Adrenal gland (tissue), 12 donors: Measurements from ENCODE around the gene FBLN5. TPM values are rescaled to one million over a fixed set of nuclear protein-coding genes. Genes with fewer than 3 reads are reported as not detected.

Experiments used
- DNase-seq, 7 donors: peaks; one replicate each; pipeline ENCODE4 v3.0.0-alpha.2; 2019 to 2020
- H3K27ac ChIP-seq, 5 donors: fragments of 200-600 bp; sonication (generic) in 4 of 5; 1 replicate in 3 of 5; 2 replicates in 2 of 5; pipeline versions ENCODE4 v1.5.1 to v1.8.0; 2016 to 2020; ENCODE audit warnings: mild to moderate bottlenecking in 1 of 5
- H3K27me3 ChIP-seq: fragments of 200-600 bp; 2 replicates; pipeline ENCODE4 v1.8.0; 2021
- H3K36me3 ChIP-seq, 2 donors: fragments of 200-600 bp; replicated peaks in 1 of 2; 1 replicate in 1 of 2; 2 replicates in 1 of 2; pipeline versions ENCODE4 v1.5.1 to v1.8.0; 2018 to 2022
- H3K4me1 ChIP-seq, 2 donors: fragments of 200-600 bp; replicated peaks in 1 of 2; 1 replicate in 1 of 2; 2 replicates in 1 of 2; pipeline versions ENCODE4 v1.5.1 to v1.8.0; 2018 to 2021
- H3K4me3 ChIP-seq, 4 donors: fragments of 200-600 bp; sonication (generic) in 3 of 4; one replicate each; pipeline ENCODE4 v1.5.1; 2016 to 2018
- H3K9me3 ChIP-seq, 3 donors: fragments of 200-600 bp; sonication (generic) in 1 of 3; replicated peaks in 1 of 3; 1 replicate in 2 of 3; 2 replicates in 1 of 3; pipeline versions ENCODE4 v1.5.1 to v1.8.0; 2016 to 2021
- CTCF ChIP-seq, 6 experiments: fragments of 450-650 bp in 4 of 6; fragments of 200-600 bp in 2 of 6; sonication (generic) in 1 of 6; IDR thresholded peaks; 1 replicate in 5 of 6; 2 replicates in 1 of 6; pipeline versions ENCODE4 v1.5.1 to v1.8.0; 2016 to 2021; ENCODE audit warnings: antibody characterized with exemption in 6 of 6, mild to moderate bottlenecking in 2 of 6, moderate library complexity in 1 of 6
- POLR2A ChIP-seq, 2 donors: fragments of 450-650 bp; IDR thresholded peaks; one replicate each; pipeline ENCODE4 v1.6.1; 2017; ENCODE audit warnings: antibody characterized with exemption in 2 of 2, mild to moderate bottlenecking in 2 of 2, moderate library complexity in 1 of 2
- WGBS, 4 donors: extraction: QIAGEN DNeasy Blood & Tissue Kit in 2 of 4; methylation state at CpG; one replicate each; pipeline versions ENCODE4 v1.1.5 to v1.1.7; 2013 to 2017; 5-methylcytosine and 5-hydroxymethylcytosine counted together
- intact Hi-C, 2 donors: fragments of 100-400 bp; cut with DNase I; formaldehyde crosslinking; loops; one replicate each; pipeline versions ENCODE4 v1.14.1 to v1.15.0; 2022 to 2023
- polyA plus RNA-seq, 3 donors: library from polyadenylated mRNA; stranded (reverse); fragments of 200-250 nt in 2 of 3; fragments of 350-450 nt in 1 of 3; fragmentation: Illumina TruSeq in 1 of 3; extraction: RNeasy Lipid Tissue Mini Kit (QIAGEN cat#74804) in 1 of 3; gene quantifications; one replicate each; pipeline ENCODE4 v1.2.3, GENCODE V29; 2013 to 2014
- total RNA-seq, 9 donors: library from RNA; depleted of rRNA in 4 of 9; stranded (reverse); fragments of >200 nt in 4 of 9; fragments of 120-200 nt in 1 of 9; fragmentation: NEBNext Ultra II Directional in 1 of 9; extraction: Animal tissue kit (Norgen Biotek cat#: 25700) in 1 of 9; gene quantifications; one replicate each; pipeline versions ENCODE4 v1.1.0 to v1.2.4, GENCODE V29; 2013 to 2023
- donor health status: healthy with polysubstance abuse.
- donor health status: Bipolar disorder and iron deficiency.
- donor health status: DM: yes; HTN: yes; CAD: no.
- donor health status: DM: no; HTN: no; CAD: no.
- donor health status: DM: no; HTN: no; CAD: no.
- donor health status: DM: yes; HTN: yes; CAD: no.

The FBLN5 gene
- total and polyA plus RNA-seq, 12 donors, result 26.0 to 389 (median 125) TPM

- Histone ChIP-seq H3K27me3 (no peaks in the 10 kb centered on the region), H3K4me1 (peaks cover 0 to 5% of the 10 kb centered on the region in 2 donors), H3K9me3 (no peaks in the 10 kb centered on the region), H3K4me3 (no peak overlapping the region), H3K27ac (peak overlapping the region in 2 of 5 donors; percentile 38 to 76), H3K36me3 (no peaks in the 10 kb centered on the region)
- intact Hi-C loops, result no loop called here
- TF ChIP-seq CTCF (IDR thresholded peaks at IDR 0.05), result no peak
- no peak for TF ChIP-seq POLR2A (IDR thresholded peaks at IDR 0.05)
- DNase-seq, result no peak
- WGBS, 4 donors, result 69 to 78% (median 73%) methylated on average over 8 to 10 of the region's 10 CpGs
These were observed 58.6 kb downstream of the FBLN5 start for GRCh38 chr14:91888641-91889476.

GRCh38 chr14:91886961-91887360 lies 60.5 kb downstream of the FBLN5 start:
- Histone ChIP-seq H3K36me3 (no peaks in the 10 kb centered on the region), H3K4me1 (peaks cover 0 to 4% of the 10 kb centered on the region in 2 donors), H3K9me3 (no peaks in the 10 kb centered on the region), H3K27me3 (no peaks in the 10 kb centered on the region), H3K4me3 (no peak overlapping the region), H3K27ac (peak overlapping the region in 2 of 5 donors; percentile 17 to 60)
- no peak for DNase-seq
- intact Hi-C loops, result no loop called here
- WGBS, 4 donors, result 93 to 97% (median 96%) methylated on average over 8 of the region's 8 CpGs
- TF ChIP-seq POLR2A (IDR thresholded peaks at IDR 0.05) (no peak), CTCF (IDR thresholded peaks at IDR 0.05) (no peak)

DNA sequence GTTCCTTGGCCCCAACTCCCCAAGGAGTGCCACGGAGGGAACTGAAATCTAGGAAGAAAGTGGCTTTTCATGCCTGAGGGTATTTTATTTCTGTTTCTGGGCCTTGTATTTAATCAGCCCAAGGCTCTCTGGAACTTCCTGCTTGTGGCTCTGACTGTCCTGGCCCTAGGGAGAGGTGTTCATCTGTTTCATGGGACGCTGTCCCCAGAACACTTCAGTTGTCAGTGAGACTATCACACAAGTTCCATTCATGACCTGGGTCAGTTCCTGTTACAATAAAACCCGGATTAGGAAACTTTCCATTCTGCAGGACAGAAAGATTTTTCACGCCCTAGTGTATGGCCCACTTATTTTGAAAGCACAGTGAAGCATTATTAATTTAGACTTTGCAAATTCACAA lies 61.7 kb downstream of the FBLN5 start:
- H3K36me3 ChIP-seq, result no peaks in the 10 kb centered on the region
- no peaks in the 10 kb centered on the region for H3K4me1 ChIP-seq
- intact Hi-C loops, result no loop called here
- H3K9me3 ChIP-seq, result no peaks in the 10 kb centered on the region
- TF ChIP-seq POLR2A (IDR thresholded peaks at IDR 0.05) (no peak), CTCF (IDR thresholded peaks at IDR 0.05) (no peak)
- peak overlapping the region in 3 of 5 donors; percentile 40 to 77 (median 64) for H3K27ac ChIP-seq
- WGBS, 4 donors, result 63 to 68% (median 66%) methylated on average over 4 of the region's 4 CpGs
- no peaks in the 10 kb centered on the region for H3K27me3 ChIP-seq
- no peak for DNase-seq
- H3K4me3 ChIP-seq, result no peak overlapping the region

DNA sequence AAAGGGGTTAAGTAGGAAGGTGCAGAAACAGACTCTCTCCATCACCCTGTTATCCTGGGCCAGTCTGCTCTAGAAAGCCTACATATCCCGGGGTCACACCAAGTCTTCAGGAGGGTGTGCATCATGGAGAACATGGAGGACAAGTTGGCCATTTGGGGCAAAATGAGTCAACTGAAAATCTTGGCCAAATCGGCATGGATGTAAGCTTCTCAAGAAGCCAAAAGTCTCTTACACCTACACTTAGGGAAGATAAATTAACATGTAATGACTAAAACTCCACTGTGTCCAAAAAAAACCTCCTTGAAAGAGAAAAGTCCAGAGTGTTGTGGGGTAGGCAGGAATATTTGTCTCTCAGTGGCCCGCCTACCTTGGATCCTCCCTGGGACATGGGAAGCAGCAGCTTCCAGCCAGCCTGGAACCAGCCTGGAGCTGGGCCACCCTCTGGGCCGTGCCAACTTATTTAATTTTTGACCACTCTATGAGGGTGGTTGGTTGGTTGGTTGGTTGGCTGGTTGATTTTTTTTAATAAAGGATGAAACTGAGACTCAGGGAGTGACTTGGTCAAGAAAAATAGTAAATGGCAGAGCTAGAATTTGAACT lies 62.3 kb downstream of the FBLN5 start:
- peak overlapping the region in 3 of 5 donors; percentile 40 to 77 (median 64) for H3K27ac ChIP-seq
- no peak for DNase-seq
- H3K4me1 ChIP-seq, result no peaks in the 10 kb centered on the region
- H3K4me3 ChIP-seq, result no peak overlapping the region
- H3K36me3 ChIP-seq, result no peaks in the 10 kb centered on the region
- H3K9me3 ChIP-seq, result no peaks in the 10 kb centered on the region
- 85 to 89% (median 88%) methylated on average over 4 of the region's 4 CpGs for WGBS, 4 donors
- H3K27me3 ChIP-seq, result no peaks in the 10 kb centered on the region
- intact Hi-C loops, result no loop called here
- TF ChIP-seq POLR2A (IDR thresholded peaks at IDR 0.05), result no peak
- no peak for TF ChIP-seq CTCF (IDR thresholded peaks at IDR 0.05)
